ENCODE results near the gene DYNC1I1. TPM values are rescaled to one million over a fixed set of nuclear protein-coding genes. Genes with fewer than 3 reads are reported as not detected.

The DYNC1I1 gene
- total RNA-seq, 2 experiments from 2014 or later, result 0.08 TPM; not detected in 1

- H3K4me3 Mint-ChIP-seq, result no peak overlapping the region
- no peaks in the 10 kb centered on the region for H3K4me1 ChIP-seq (ENCODE audit: insufficient read depth, low read length)
- H3K9me3 Mint-ChIP-seq, result no peaks in the 10 kb centered on the region
- H3K36me3 ChIP-seq (ENCODE audit: insufficient read depth, low read length), result no peaks in the 10 kb centered on the region
- CTCF ChIA-PET, result no interaction called here
- no peak for TF ChIP-seq CTCF (IDR thresholded peaks at IDR 0.05)
- ATAC-seq (ENCODE audit: poor library complexity), result no peak
- DNase-seq, result no peak
- peaks cover 5% of the 10 kb centered on the region for H3K27me3 Mint-ChIP-seq
- no peak overlapping the region for H3K27ac ChIP-seq (ENCODE audit: low read depth in 1 of 2, low read length in 2 of 2)
- POLR2A ChIA-PET, result no interaction called here
- H3K36me3 Mint-ChIP-seq (ENCODE audit: low read depth), result no peaks in the 10 kb centered on the region
- H3K27me3 ChIP-seq (ENCODE audit: control insufficient read depth in 1 of 2, insufficient read depth in 2 of 2, low read length in 2 of 2), result peaks cover 2 to 7% of the 10 kb centered on the region in 2 experiments
- no peak overlapping the region for H3K4me3 ChIP-seq (ENCODE audit: low read length)
- no peaks in the 10 kb centered on the region for H3K4me1 Mint-ChIP-seq (ENCODE audit: low read depth)
- intact Hi-C loops (cut with DNase I, micrococcal nuclease), result no loop called here
- peaks cover 0 to 2% of the 10 kb centered on the region in 2 experiments for H3K9me3 ChIP-seq (ENCODE audit: control insufficient read depth in 1 of 2, insufficient read depth in 1 of 2, low read length in 2 of 2)
- no peak overlapping the region for H3K27ac Mint-ChIP-seq
Measured at GRCh38 chr7:95766657-95767056, 5.7 kb upstream of the DYNC1I1 start.

- H3K4me3 Mint-ChIP-seq, result no peak overlapping the region
- Histone ChIP-seq H3K4me3 (ENCODE audit: low read length) (no peak overlapping the region), H3K36me3 (ENCODE audit: insufficient read depth, low read length) (no peaks in the 10 kb centered on the region), H3K9me3 (ENCODE audit: control insufficient read depth in 1 of 2, insufficient read depth in 1 of 2, low read length in 2 of 2) (peaks cover 0 to 12% of the 10 kb centered on the region in 2 experiments), H3K4me1 (ENCODE audit: insufficient read depth, low read length) (peaks cover 2% of the 10 kb centered on the region), H3K27me3 (ENCODE audit: control insufficient read depth in 1 of 2, insufficient read depth in 2 of 2, low read length in 2 of 2) (peaks cover 12 to 35% of the 10 kb centered on the region in 2 experiments), H3K27ac (ENCODE audit: low read depth in 1 of 2, low read length in 2 of 2) (no peak overlapping the region)
- intact Hi-C loops (cut with DNase I, micrococcal nuclease), result no loop called here
- DNase-seq, result no peak
- TF ChIP-seq CTCF (IDR thresholded peaks at IDR 0.05), result no peak
- H3K27me3 Mint-ChIP-seq, result peaks cover 32% of the 10 kb centered on the region
- no peaks in the 10 kb centered on the region for H3K9me3 Mint-ChIP-seq
- ATAC-seq (ENCODE audit: poor library complexity), result no peak
- no peak overlapping the region for H3K27ac Mint-ChIP-seq
- ChIA-PET CTCF (no interaction called here), POLR2A (no interaction called here)
- H3K36me3 Mint-ChIP-seq (ENCODE audit: low read depth), result no peaks in the 10 kb centered on the region
- peaks cover 3% of the 10 kb centered on the region for H3K4me1 Mint-ChIP-seq (ENCODE audit: low read depth)
Measured at GRCh38 chr7:95772771-95773581, 622 bp downstream of the DYNC1I1 start.

- ChIA-PET CTCF (no interaction called here), POLR2A (no interaction called here)
- ATAC-seq (ENCODE audit: poor library complexity), result no peak
- Histone ChIP-seq H3K4me1 (ENCODE audit: insufficient read depth, low read length) (peaks cover 2% of the 10 kb centered on the region), H3K27me3 (ENCODE audit: control insufficient read depth in 1 of 2, insufficient read depth in 2 of 2, low read length in 2 of 2) (peaks cover 10 to 28% of the 10 kb centered on the region in 2 experiments), H3K9me3 (ENCODE audit: control insufficient read depth in 1 of 2, insufficient read depth in 1 of 2, low read length in 2 of 2) (peaks cover 0 to 10% of the 10 kb centered on the region in 2 experiments), H3K27ac (ENCODE audit: low read depth in 1 of 2, low read length in 2 of 2) (no peak overlapping the region), H3K36me3 (ENCODE audit: insufficient read depth, low read length) (no peaks in the 10 kb centered on the region), H3K4me3 (ENCODE audit: low read length) (no peak overlapping the region)
- Mint-ChIP-seq H3K36me3 (ENCODE audit: low read depth) (no peaks in the 10 kb centered on the region), H3K27ac (no peak overlapping the region), H3K4me1 (ENCODE audit: low read depth) (peaks cover 3% of the 10 kb centered on the region), H3K9me3 (no peaks in the 10 kb centered on the region), H3K4me3 (no peak overlapping the region), H3K27me3 (peaks cover 26% of the 10 kb centered on the region)
- DNase-seq, result no peak
- intact Hi-C loops (cut with DNase I, micrococcal nuclease), result no loop called here
- TF ChIP-seq CTCF (IDR thresholded peaks at IDR 0.05), result no peak
Measured at GRCh38 chr7:95776561-95777185, 4.3 kb downstream of the DYNC1I1 start.
